ENCODE measurements around the gene GNG7. TPM values are rescaled to one million over a fixed set of nuclear protein-coding genes. Genes with fewer than 3 reads are reported as not detected.
"Not testable (repeated sequence)": the region's sequence is repeated elsewhere in the genome, so short reads cannot be mapped to it uniquely, and the experiment has no call there.

GNG7 gene
- total RNA-seq, 2 experiments from 2014 or later = 0.25 to 0.40 TPM

- Mint-ChIP-seq H3K9me3 (peaks cover 3% of the 10 kb centered on the region), H3K36me3 (ENCODE audit: low read depth) (no peaks in the 10 kb centered on the region), H3K4me3 (no peak overlapping the region), H3K27ac (no peak overlapping the region), H3K4me1 (no peaks in the 10 kb centered on the region), H3K27me3 (no peaks in the 10 kb centered on the region)
- ChIA-PET CTCF (no interaction called here), POLR2A (no interaction called here)
- DNase-seq = no peak
Measured at GRCh38 chr19:2666344-2666994, 36.0 kb downstream of the GNG7 start.

DNA sequence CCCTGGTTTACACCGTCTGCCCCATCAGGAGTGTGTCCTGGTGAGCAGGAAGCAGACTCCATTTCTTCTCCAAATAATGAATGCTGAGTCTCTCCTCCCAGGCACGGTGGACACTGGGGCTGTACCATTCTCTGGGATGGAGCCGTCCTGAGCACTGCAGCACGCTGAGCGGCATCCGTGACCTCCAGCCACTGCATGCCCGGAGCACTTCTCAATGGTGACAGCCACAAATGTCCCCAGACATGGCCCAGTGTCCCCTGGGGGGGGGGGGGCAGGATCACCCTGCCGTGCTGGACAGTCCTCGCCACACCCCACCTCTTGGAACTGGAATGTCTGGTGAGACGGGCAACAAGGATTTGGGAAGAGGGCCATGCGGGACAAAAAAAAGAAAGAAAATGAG, 37.4 kb downstream of the GNG7 start:
- no peaks in the 10 kb centered on the region for H3K36me3 Mint-ChIP-seq (ENCODE audit: low read depth)
- no peaks in the 10 kb centered on the region for H3K27me3 Mint-ChIP-seq
- H3K4me3 Mint-ChIP-seq = no peak overlapping the region
- POLR2A ChIA-PET = no interaction called here
- DNase-seq = no peak
- peaks cover 3% of the 10 kb centered on the region for H3K9me3 Mint-ChIP-seq
- H3K27ac Mint-ChIP-seq = no peak overlapping the region
- CTCF ChIA-PET = no interaction called here
- no peaks in the 10 kb centered on the region for H3K4me1 Mint-ChIP-seq

GRCh38 chr19:2663920-2664571, 38.4 kb downstream of the GNG7 start:
- Mint-ChIP-seq H3K27me3 (no peaks in the 10 kb centered on the region), H3K4me1 (no peaks in the 10 kb centered on the region), H3K27ac (no peak overlapping the region), H3K9me3 (peaks cover 3% of the 10 kb centered on the region), H3K36me3 (ENCODE audit: low read depth) (no peaks in the 10 kb centered on the region), H3K4me3 (no peak overlapping the region)
- DNase-seq = no peak
- POLR2A ChIA-PET = no interaction called here
- CTCF ChIA-PET = no interaction called here

- Mint-ChIP-seq H3K27ac (no peak overlapping the region), H3K4me1 (no peaks in the 10 kb centered on the region), H3K9me3 (peaks cover 3% of the 10 kb centered on the region), H3K4me3 (no peak overlapping the region), H3K36me3 (ENCODE audit: low read depth) (no peaks in the 10 kb centered on the region), H3K27me3 (no peaks in the 10 kb centered on the region)
- POLR2A ChIA-PET = interaction anchor here (1.1 kb wide), 1 partner anchor 179 kb away, joined by 4 read pairs; the partner anchor contains the start of gene ZNF555
- peak; percentile 24 for DNase-seq
- CTCF ChIA-PET = interaction anchor here (0.6 to 3.9 kb wide), 7 partner anchors 10 to 262 kb away, joined by 3 to 24 read pairs (median 4); no protein-coding TSS in a partner anchor
Measured at GRCh38 chr19:2661615-2662014, 40.9 kb downstream of the GNG7 start.

GRCh38 chr19:2659856-2660432, 42.5 kb downstream of the GNG7 start:
- no peak overlapping the region for H3K27ac Mint-ChIP-seq
- no peaks in the 10 kb centered on the region for H3K27me3 Mint-ChIP-seq
- H3K4me3 Mint-ChIP-seq = no peak overlapping the region
- H3K36me3 Mint-ChIP-seq (ENCODE audit: low read depth) = no peaks in the 10 kb centered on the region
- H3K4me1 Mint-ChIP-seq = no peaks in the 10 kb centered on the region
- CTCF ChIA-PET = interaction anchor here (0.6 to 3.9 kb wide), 2 partner anchors 12 to 190 kb away, joined by 3 to 24 read pairs; no protein-coding TSS in a partner anchor
- DNase-seq = no peak
- peaks cover 3% of the 10 kb centered on the region for H3K9me3 Mint-ChIP-seq
- POLR2A ChIA-PET = no interaction called here

DNA sequence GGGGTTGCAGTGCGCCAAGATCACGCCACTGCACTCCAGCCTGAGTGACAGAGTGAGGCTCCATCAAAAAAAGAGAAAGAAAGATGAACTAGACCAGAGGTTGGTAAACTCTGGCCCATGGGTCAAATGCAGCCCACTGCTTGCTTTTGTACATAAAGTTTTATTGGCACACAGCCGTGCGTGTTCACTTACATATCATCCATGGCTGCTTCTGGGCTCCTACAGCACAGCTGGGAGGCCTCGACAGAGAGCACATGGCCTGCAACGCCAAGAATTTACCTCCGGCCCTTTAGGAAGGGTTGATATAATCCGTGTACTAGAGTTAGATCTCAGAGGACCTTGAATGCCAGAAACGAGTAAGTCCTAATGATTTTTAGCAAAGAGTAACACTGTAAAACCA, 46.0 kb downstream of the GNG7 start:
- DNase-seq = no peak
- H3K9me3 Mint-ChIP-seq = peaks cover under 1% of the 10 kb centered on the region
- POLR2A ChIA-PET = no interaction called here
- CTCF ChIA-PET = no interaction called here
- no peak overlapping the region for H3K4me3 Mint-ChIP-seq
- no peak overlapping the region for H3K27ac Mint-ChIP-seq
- no peaks in the 10 kb centered on the region for H3K4me1 Mint-ChIP-seq
- no peaks in the 10 kb centered on the region for H3K36me3 Mint-ChIP-seq (ENCODE audit: low read depth)
- H3K27me3 Mint-ChIP-seq = no peaks in the 10 kb centered on the region

DNA sequence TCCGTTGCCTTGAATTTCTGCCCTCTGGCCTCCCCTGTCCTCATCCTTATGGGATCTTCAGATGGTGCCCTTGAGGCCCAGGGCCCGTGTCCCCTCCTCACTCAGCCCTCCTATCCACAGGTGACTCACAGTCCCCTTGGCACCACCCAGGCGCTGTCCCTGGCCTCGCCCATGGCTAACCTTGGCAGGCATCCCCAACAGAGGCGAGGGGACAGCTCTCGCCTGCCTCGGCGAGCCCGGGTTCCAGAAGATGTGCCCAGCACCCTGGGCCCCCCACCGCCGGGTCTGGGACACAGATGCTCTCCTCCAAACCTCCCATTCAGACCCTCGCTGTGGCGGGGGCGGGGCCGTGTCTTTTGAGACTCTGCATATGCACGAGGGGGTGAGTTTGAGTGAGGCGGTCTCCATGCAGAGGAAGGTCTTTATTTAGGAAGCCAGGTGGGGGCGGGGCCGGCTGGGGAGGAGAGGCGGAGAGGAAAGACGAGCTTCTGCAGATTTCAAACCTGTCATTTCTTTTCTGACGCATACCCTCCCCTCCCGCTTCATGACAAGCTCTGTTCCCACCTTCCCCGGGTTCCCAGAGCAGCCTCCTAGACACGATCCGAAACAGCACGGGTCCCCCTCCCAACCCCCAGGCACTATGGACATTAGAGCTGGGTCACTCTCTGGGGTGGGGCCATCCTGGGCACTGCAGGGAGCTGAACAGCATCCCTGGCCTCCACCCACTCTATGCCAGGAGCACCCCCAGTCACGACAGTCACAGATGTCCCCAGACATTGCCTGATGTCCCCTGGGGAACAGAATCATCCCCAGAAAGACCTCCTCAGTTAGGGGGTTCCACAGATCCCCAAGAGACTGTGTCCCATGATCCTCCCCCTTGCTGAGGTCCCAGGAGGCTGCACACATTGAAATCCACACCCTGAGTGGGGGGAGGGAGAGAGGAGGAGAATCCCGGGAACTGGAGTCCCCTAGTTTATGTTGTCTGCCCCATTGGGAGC, 48.5 kb downstream of the GNG7 start:
- H3K27me3 Mint-ChIP-seq = no peaks in the 10 kb centered on the region

GRCh38 chr19:2653218-2653617, 49.3 kb downstream of the GNG7 start:
- no peaks in the 10 kb centered on the region for H3K4me1 Mint-ChIP-seq
- no peaks in the 10 kb centered on the region for H3K27me3 Mint-ChIP-seq
- ChIA-PET POLR2A (no interaction called here), CTCF (no interaction called here)
- H3K27ac Mint-ChIP-seq = no peak overlapping the region
- no peaks in the 10 kb centered on the region for H3K36me3 Mint-ChIP-seq (ENCODE audit: low read depth)
- no peak for DNase-seq
- H3K9me3 Mint-ChIP-seq = no peaks in the 10 kb centered on the region
- H3K4me3 Mint-ChIP-seq = no peak overlapping the region

More for the DNA sequence above, 48.5 kb downstream of the GNG7 start:
- Mint-ChIP-seq H3K27ac (no peak overlapping the region), H3K9me3 (no peaks in the 10 kb centered on the region), H3K4me3 (no peak overlapping the region), H3K36me3 (ENCODE audit: low read depth) (no peaks in the 10 kb centered on the region), H3K4me1 (no peaks in the 10 kb centered on the region)
- POLR2A ChIA-PET = no interaction called here
- CTCF ChIA-PET = no interaction called here
- DNase-seq = no peak

GRCh38 chr19:2652504-2653099, 49.9 kb downstream of the GNG7 start:
- POLR2A ChIA-PET = no interaction called here
- H3K9me3 Mint-ChIP-seq = no peaks in the 10 kb centered on the region
- DNase-seq = no peak
- H3K4me3 Mint-ChIP-seq = no peak overlapping the region
- H3K4me1 Mint-ChIP-seq = no peaks in the 10 kb centered on the region
- CTCF ChIA-PET = no interaction called here
- H3K27me3 Mint-ChIP-seq = no peaks in the 10 kb centered on the region
- no peaks in the 10 kb centered on the region for H3K36me3 Mint-ChIP-seq (ENCODE audit: low read depth)
- no peak overlapping the region for H3K27ac Mint-ChIP-seq

- H3K9me3 Mint-ChIP-seq; DNase-seq; POLR2A ChIA-PET; H3K36me3 Mint-ChIP-seq (ENCODE audit: low read depth); H3K27me3 Mint-ChIP-seq; H3K4me1 Mint-ChIP-seq; H3K27ac Mint-ChIP-seq; H3K4me3 Mint-ChIP-seq: not testable (repeated sequence)
- CTCF ChIA-PET = interaction anchor here (0.6 to 1.5 kb wide), 3 partner anchors 10 to 99 kb away, joined by 3 to 5 read pairs (median 3); no protein-coding TSS in a partner anchor
Measured at GRCh38 chr19:2651002-2651733, 51.3 kb downstream of the GNG7 start.

DNA sequence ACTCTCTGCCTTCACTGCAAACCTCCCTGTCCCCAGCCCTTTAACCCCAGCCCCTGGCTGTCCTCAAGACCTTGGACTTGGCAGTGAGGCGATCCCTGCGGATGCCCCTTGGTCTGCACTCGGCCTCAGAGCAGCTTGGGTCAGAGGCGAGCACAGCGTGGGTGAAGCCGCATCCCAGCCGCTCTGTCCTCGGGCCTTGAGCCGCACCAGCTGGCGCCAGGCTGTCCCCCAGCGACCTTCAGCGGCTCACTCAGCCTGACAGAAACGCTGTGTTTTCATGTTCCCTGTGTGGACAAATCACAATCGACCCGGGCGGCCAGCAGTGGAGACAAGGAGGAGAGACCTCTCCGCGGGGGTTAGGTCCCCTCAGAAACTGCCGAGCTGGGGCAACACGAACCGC, 52.0 kb downstream of the GNG7 start:
- Mint-ChIP-seq H3K36me3 (ENCODE audit: low read depth) (no peaks in the 10 kb centered on the region), H3K27me3 (no peaks in the 10 kb centered on the region), H3K4me1 (no peaks in the 10 kb centered on the region), H3K27ac (no peak overlapping the region), H3K4me3 (no peak overlapping the region), H3K9me3 (no peaks in the 10 kb centered on the region)
- POLR2A ChIA-PET = no interaction called here
- DNase-seq = no peak
- CTCF ChIA-PET = interaction anchor here (1.4 to 1.5 kb wide), 2 partner anchors 99 to 100 kb away, joined by 3 to 5 read pairs; no protein-coding TSS in a partner anchor

DNA sequence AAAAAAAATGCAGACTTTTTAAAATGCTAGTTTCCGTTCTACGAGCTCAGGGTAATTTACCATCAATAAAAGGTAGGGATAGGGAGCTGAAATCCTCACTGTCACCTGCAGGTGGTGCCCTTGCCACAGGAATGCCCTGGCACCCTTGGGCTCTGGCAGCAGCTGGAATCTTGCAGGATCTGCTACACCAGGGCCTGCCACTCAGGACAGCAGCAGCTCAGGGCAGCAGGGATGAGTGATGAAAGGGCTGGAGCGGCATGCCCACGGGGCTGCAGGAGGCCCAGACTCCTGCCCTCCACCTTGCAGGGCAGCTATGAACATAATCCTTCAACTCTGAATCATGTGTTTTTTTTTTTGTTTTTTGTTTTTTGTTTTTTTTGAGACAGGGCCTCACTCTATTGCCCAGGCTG, 54.0 kb downstream of the GNG7 start:
- peak; percentile 76 for DNase-seq
- POLR2A ChIA-PET = interaction anchor here (0.6 to 1.2 kb wide), 2 partner anchors 70 to 101 kb away, joined by 3 read pairs; no protein-coding TSS in a partner anchor
- H3K4me3 Mint-ChIP-seq = no peak overlapping the region
- CTCF ChIA-PET = interaction anchor here (0.6 to 5.4 kb wide), 36 partner anchors 9 to 1665 kb away, joined by 3 to 70 read pairs (median 4); partner anchors contain the start of genes SGTA, THOP1, TIMM13 and ZNF554
- no peaks in the 10 kb centered on the region for H3K4me1 Mint-ChIP-seq
- peaks cover 5% of the 10 kb centered on the region for H3K27me3 Mint-ChIP-seq
- H3K27ac Mint-ChIP-seq = no peak overlapping the region
- H3K36me3 Mint-ChIP-seq (ENCODE audit: low read depth) = no peaks in the 10 kb centered on the region
- H3K9me3 Mint-ChIP-seq = no peaks in the 10 kb centered on the region
